Esophagus muscularis mucosa (tissue), 4 donors: Measurements from ENCODE around the gene EBF3. TPM values are rescaled to one million over a fixed set of nuclear protein-coding genes. Genes with fewer than 3 reads are reported as not detected.

ENCODE experiments used
- DNase-seq: peaks from one replicate; pipeline ENCODE4 v3.0.0-alpha.2; 2017; ENCODE audit errors: extremely low spot score
- H3K27ac ChIP-seq, 4 donors: fragments of 200-600 bp; sonication (generic); replicated peaks in 1 of 4; 1 replicate in 3 of 4; 2 replicates in 1 of 4; pipeline ENCODE4 v1.5.1; 2016 to 2019; ENCODE audit warnings: mild to moderate bottlenecking in 1 of 4
- H3K27me3 ChIP-seq, 4 donors: fragments of 200-600 bp; sonication (generic); one replicate each; pipeline versions ENCODE4 v1.5.1 to v1.6.0; 2016 to 2019
- H3K36me3 ChIP-seq, 4 donors: fragments of 200-600 bp; sonication (generic); one replicate each; pipeline ENCODE4 v1.5.1; 2016 to 2019
- H3K4me1 ChIP-seq, 4 donors: fragments of 200-600 bp; sonication (generic); one replicate each; pipeline ENCODE4 v1.5.1; 2016 to 2019
- H3K4me3 ChIP-seq, 4 donors: fragments of 200-600 bp; sonication (generic); 1 replicate in 2 of 4; 2 replicates in 2 of 4; pipeline ENCODE4 v1.5.1; 2016 to 2019; ENCODE audit warnings: mild to moderate bottlenecking in 4 of 4, moderate library complexity in 1 of 4
- H3K9me3 ChIP-seq, 4 donors: fragments of 200-600 bp; sonication (generic); 1 replicate in 3 of 4; 2 replicates in 1 of 4; pipeline ENCODE4 v1.5.1; 2016 to 2019
- CTCF ChIP-seq, 3 experiments: fragments of 200-600 bp in 2 of 3; fragments of 450-650 bp in 1 of 3; sonication (generic) in 2 of 3; IDR thresholded peaks; one replicate each; pipeline ENCODE4 v1.5.1; 2017 to 2019; ENCODE audit warnings: antibody characterized with exemption in 3 of 3, mild to moderate bottlenecking in 2 of 3, moderate library complexity in 1 of 3
- EP300 ChIP-seq: sonication (generic); formaldehyde crosslinking; IDR thresholded peaks from one replicate; pipeline ENCODE4 v1.6.1; 2017; ENCODE audit warnings: antibody characterized with exemption
- POLR2A ChIP-seq: fragments of 450-650 bp; IDR thresholded peaks from one replicate; pipeline ENCODE4 v1.6.1; 2017; ENCODE audit warnings: antibody characterized with exemption, moderate library complexity, mild to moderate bottlenecking, low read depth
- POLR2AphosphoS5 ChIP-seq, 2 donors: sonication (generic); formaldehyde crosslinking; IDR thresholded peaks; one replicate each; pipeline ENCODE4 v1.6.1; 2017; ENCODE audit warnings: antibody characterized with exemption in 2 of 2
- WGBS: methylation state at CpG from one replicate; pipeline ENCODE4 v1.1.5; 2018; 5-methylcytosine and 5-hydroxymethylcytosine counted together
- intact Hi-C: fragments of 100-400 bp; cut with DNase I; formaldehyde crosslinking; loops from one replicate; pipeline ENCODE4 v1.15.1; 2023
- total RNA-seq, 4 donors: library from RNA; depleted of rRNA; stranded (reverse); fragments of >200 nt; gene quantifications; one replicate each; pipeline versions ENCODE4 v1.1.0 to v1.2.1, GENCODE V29; 2016

EBF3 gene
- total RNA-seq, 4 donors from 2014 or later = 2.9 to 7.3 (median 5.2) TPM

- WGBS = 83% methylated on average over 18 of the region's 18 CpGs
- TF ChIP-seq CTCF (IDR thresholded peaks at IDR 0.05) (no peak), POLR2AphosphoS5 (IDR thresholded peaks at IDR 0.05) (no peak), POLR2A (no peak), EP300 (no peak)
- Histone ChIP-seq H3K4me1 (peaks cover 0 to under 1% (median 0%) of the 10 kb centered on the region in 4 donors), H3K4me3 (no peak overlapping the region), H3K27me3 (peaks cover 0 to 30% (median 0%) of the 10 kb centered on the region in 4 donors), H3K36me3 (peaks cover 0 to 34% (median under 1%) of the 10 kb centered on the region in 4 donors), H3K27ac (no peak overlapping the region), H3K9me3 (no peaks in the 10 kb centered on the region)
- DNase-seq = no peak
- intact Hi-C loops = no loop called here
These were observed 116.2 kb downstream of the EBF3 start for GRCh38 chr10:129847741-129848483.

DNA sequence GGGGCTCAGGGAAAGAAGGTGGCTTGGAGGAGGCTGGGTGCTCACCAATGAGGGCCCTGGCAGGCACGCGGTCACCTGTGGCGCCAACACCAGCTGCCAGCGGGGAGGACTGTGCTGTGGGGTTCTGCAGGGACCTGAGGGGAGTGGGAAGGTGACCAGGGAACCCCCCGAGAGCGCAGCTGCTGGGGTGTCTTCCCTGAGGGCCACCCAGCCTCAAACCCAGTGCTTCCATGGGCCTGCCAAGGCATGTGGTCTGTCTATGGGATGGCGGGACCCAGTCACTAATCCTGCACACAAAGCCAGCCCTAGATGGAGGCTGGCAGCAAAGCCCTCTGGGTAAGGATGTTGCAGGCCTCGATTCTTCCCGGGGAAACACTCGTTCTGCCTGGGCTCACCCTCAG lies 117.1 kb downstream of the EBF3 start:
- no peak overlapping the region for H3K4me3 ChIP-seq
- no peak for TF ChIP-seq EP300
- H3K27me3 ChIP-seq = peaks cover 0 to 22% (median 0%) of the 10 kb centered on the region in 4 donors
- intact Hi-C loops = no loop called here
- no peak for DNase-seq
- H3K27ac ChIP-seq = no peak overlapping the region
- H3K4me1 ChIP-seq = no peaks in the 10 kb centered on the region
- peaks cover 0 to 43% (median 4%) of the 10 kb centered on the region in 4 donors for H3K36me3 ChIP-seq
- WGBS = 72% methylated on average over 7 of the region's 10 CpGs
- no peaks in the 10 kb centered on the region for H3K9me3 ChIP-seq

DNA sequence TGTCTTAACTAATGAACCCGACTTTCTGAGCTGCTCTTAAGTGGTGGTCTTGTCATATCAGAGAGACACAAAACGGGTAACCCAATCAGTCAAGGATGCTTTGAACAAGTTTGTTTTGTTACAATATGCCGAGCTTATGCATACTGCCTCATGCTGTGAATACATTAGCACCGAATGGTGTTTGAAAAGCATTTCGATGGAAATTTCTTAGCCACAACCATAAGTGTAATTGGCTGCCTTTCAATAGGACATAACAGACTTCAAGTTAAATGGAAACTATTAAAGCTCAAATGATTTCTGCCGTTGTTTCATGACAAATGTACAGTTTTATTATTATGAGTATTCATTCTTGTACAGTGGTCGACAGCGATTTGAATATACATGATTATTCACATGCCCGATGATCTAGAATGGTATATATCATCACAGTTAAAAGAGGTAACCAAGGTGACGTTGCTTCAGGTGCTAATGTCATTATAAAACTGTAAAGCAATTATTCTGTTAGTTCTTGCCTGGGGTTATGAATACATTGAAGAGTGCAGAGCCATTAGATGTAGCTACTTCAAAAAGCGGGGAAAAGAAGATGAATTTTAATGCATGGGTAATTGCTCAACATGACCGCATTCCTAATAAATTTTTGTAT lies 118.8 kb downstream of the EBF3 start:
- Histone ChIP-seq H3K4me1 (no peaks in the 10 kb centered on the region), H3K27ac (no peak overlapping the region), H3K36me3 (peaks cover 0 to 61% (median 11%) of the 10 kb centered on the region in 4 donors), H3K27me3 (peaks cover 0 to 9% (median 0%) of the 10 kb centered on the region in 4 donors), H3K4me3 (no peak overlapping the region), H3K9me3 (no peaks in the 10 kb centered on the region)
- TF ChIP-seq POLR2A = no peak
- TF ChIP-seq CTCF (IDR thresholded peaks at IDR 0.05) = no peak
- no peak for TF ChIP-seq POLR2AphosphoS5 (IDR thresholded peaks at IDR 0.05)
- TF ChIP-seq EP300 = no peak
- intact Hi-C loops = no loop called here
- DNase-seq = no peak
- WGBS = 80% methylated on average over 12 of the region's 12 CpGs

GRCh38 chr10:129844216-129844766 lies 119.8 kb downstream of the EBF3 start:
- WGBS = 85% methylated on average over 9 of the region's 12 CpGs
- no peak overlapping the region for H3K4me3 ChIP-seq
- no peaks in the 10 kb centered on the region for H3K4me1 ChIP-seq
- no peak for TF ChIP-seq CTCF (IDR thresholded peaks at IDR 0.05)
- no peak for TF ChIP-seq POLR2A
- TF ChIP-seq EP300 = no peak
- no peak for TF ChIP-seq POLR2AphosphoS5 (IDR thresholded peaks at IDR 0.05)
- peaks cover 0 to 8% (median 0%) of the 10 kb centered on the region in 4 donors for H3K27me3 ChIP-seq
- H3K27ac ChIP-seq = no peak overlapping the region
- peaks cover 0 to 70% (median 18%) of the 10 kb centered on the region in 4 donors for H3K36me3 ChIP-seq
- intact Hi-C loops = no loop called here
- no peak for DNase-seq
- no peaks in the 10 kb centered on the region for H3K9me3 ChIP-seq

- no peak for TF ChIP-seq CTCF (IDR thresholded peaks at IDR 0.05)
- TF ChIP-seq POLR2AphosphoS5 (IDR thresholded peaks at IDR 0.05) = no peak
- TF ChIP-seq POLR2A = no peak
- no peak for TF ChIP-seq EP300
- H3K36me3 ChIP-seq = peaks cover 0 to 76% (median 22%) of the 10 kb centered on the region in 4 donors
- 91% methylated on average over 12 of the region's 12 CpGs for WGBS
These were observed 120.4 kb downstream of the EBF3 start for GRCh38 chr10:129843702-129844101.

More at GRCh38 chr10:129843702-129844101, 120.4 kb downstream of the EBF3 start:
- Histone ChIP-seq H3K27ac (no peak overlapping the region), H3K4me1 (no peaks in the 10 kb centered on the region), H3K27me3 (peaks cover 0 to 8% (median 0%) of the 10 kb centered on the region in 4 donors), H3K4me3 (no peak overlapping the region), H3K9me3 (no peaks in the 10 kb centered on the region)
- intact Hi-C loops = no loop called here
- DNase-seq = no peak
